DND-41 (cell line): ENCODE data around the gene CD1E.

Source experiments
- CTCF ChIP-seq: IDR thresholded peaks from 2 replicates; pipeline ENCODE4 v1.5.1; 2012; ENCODE audit warnings: borderline replicate concordance, low read length, moderate library complexity, mild to moderate bottlenecking; ENCODE audit not compliant: poor library complexity, severe bottlenecking; ENCODE audit errors: extremely low read depth
- EZH2 ChIP-seq: IDR thresholded peaks from 3 replicates; pipeline ENCODE4 v1.6.1; 2012; ENCODE audit warnings: borderline replicate concordance, low read depth, mild to moderate bottlenecking, moderate library complexity, low read length, inconsistent platforms; ENCODE audit not compliant: severe bottlenecking

- TF ChIP-seq CTCF (no peak), EZH2 (no peak)
Measured at GRCh38 chr1:158390331-158390730, 36.6 kb downstream of the CD1E start.
